Lower leg skin (tissue), 3 donors: ENCODE measurements around the gene GPATCH1.

Experiments used
- POLR2A ChIP-seq, 2 donors: fragments of 450-650 bp; IDR thresholded peaks; one replicate each; pipeline ENCODE4 v1.6.1; 2016 to 2017; ENCODE audit warnings: antibody characterized with exemption in 2 of 2, mild to moderate bottlenecking in 1 of 2, moderate library complexity in 1 of 2
- TF ChIP-seq, protein P1 (sequence below), 3 donors: fragments of 450-650 bp; IDR thresholded peaks; one replicate each; pipeline ENCODE4 v1.5.1; 2016; ENCODE audit warnings: antibody characterized with exemption in 3 of 3, mild to moderate bottlenecking in 3 of 3, moderate library complexity in 2 of 3

DNA sequence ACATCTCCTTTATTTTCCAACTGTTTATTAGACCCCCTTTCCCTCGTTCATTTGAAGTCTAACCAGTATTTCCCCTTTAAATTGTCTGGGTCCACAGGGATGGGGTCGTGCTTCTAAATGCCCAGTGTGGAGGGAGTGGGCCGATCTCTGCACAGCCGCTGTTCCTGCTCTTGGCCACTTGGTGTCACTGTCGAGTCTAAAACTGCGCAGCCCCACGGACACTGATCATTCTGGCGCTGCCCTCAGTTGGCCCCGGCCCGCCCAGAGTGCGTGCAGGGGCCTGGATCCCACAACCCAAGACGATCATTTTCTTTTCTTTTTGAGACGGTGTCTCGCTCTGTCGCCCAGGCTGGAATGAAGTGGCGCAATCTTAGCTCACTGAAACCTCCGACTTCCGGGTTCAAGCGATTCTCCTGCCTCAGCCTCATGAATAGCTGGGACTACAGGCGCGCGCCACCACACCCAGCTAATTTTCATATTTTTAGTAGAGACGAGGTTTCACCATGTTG lies 63.0 kb downstream of the GPATCH1 start:
- TF ChIP-seq POLR2A (IDR thresholded peaks at IDR 0.05): no peak
- TF ChIP-seq, protein P1, sequence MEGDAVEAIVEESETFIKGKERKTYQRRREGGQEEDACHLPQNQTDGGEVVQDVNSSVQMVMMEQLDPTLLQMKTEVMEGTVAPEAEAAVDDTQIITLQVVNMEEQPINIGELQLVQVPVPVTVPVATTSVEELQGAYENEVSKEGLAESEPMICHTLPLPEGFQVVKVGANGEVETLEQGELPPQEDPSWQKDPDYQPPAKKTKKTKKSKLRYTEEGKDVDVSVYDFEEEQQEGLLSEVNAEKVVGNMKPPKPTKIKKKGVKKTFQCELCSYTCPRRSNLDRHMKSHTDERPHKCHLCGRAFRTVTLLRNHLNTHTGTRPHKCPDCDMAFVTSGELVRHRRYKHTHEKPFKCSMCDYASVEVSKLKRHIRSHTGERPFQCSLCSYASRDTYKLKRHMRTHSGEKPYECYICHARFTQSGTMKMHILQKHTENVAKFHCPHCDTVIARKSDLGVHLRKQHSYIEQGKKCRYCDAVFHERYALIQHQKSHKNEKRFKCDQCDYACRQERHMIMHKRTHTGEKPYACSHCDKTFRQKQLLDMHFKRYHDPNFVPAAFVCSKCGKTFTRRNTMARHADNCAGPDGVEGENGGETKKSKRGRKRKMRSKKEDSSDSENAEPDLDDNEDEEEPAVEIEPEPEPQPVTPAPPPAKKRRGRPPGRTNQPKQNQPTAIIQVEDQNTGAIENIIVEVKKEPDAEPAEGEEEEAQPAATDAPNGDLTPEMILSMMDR (IDR thresholded peaks at IDR 0.05): peak in 1 of 3 donors; percentile 64
